ENCODE data around the gene MYLK2. TPM values are rescaled to one million over a fixed set of nuclear protein-coding genes. Genes with fewer than 3 reads are reported as not detected.
A peak's percentile ranks its signal among the peaks of the same experiment; 100 is the strongest.

Gene MYLK2
- total and polyA plus RNA-seq, 12 donors: 0.06 to 2.1 (median 0.24) TPM; not detected in 2

DNA sequence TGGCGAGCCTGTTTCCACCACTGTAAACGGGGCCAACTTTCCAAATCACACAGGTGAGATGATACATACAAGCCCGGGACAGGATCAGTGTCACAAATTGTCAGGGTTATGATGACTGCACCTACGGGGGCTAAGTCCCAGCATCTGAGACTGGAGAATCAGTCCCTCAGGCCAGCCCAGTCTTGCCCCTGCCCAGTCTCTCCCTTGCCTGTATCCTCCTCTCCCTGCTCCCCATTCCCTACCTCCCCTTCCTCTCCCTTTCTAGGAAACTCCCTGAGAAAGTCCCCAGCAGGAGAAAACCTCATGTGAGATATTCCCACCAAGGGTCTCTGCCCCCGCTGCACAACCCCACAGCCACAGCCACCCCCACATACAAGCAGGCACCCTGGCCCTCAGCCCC lies 24.7 kb downstream of the MYLK2 start:
- Histone ChIP-seq H3K27ac (peak overlapping the region; percentile 10 to 91 (median 78)), H3K4me3 (peak overlapping the region in 9 of 10 donors; percentile 31 to 63 (median 51)), H3K27me3 (peaks cover 0 to 10% (median 5%) of the 10 kb centered on the region in 7 donors), H3K4me1 (peaks cover 4 to 65% (median 27%) of the 10 kb centered on the region in 9 donors), H3K9me3 (no peaks in the 10 kb centered on the region), H3K36me3 (no peaks in the 10 kb centered on the region)
- ATAC-seq (no peak), DNase-seq (no peak)
- 79 to 87% methylated on average over 5 of the region's 5 CpGs for WGBS, 2 donors
- TF ChIP-seq, protein P1, sequence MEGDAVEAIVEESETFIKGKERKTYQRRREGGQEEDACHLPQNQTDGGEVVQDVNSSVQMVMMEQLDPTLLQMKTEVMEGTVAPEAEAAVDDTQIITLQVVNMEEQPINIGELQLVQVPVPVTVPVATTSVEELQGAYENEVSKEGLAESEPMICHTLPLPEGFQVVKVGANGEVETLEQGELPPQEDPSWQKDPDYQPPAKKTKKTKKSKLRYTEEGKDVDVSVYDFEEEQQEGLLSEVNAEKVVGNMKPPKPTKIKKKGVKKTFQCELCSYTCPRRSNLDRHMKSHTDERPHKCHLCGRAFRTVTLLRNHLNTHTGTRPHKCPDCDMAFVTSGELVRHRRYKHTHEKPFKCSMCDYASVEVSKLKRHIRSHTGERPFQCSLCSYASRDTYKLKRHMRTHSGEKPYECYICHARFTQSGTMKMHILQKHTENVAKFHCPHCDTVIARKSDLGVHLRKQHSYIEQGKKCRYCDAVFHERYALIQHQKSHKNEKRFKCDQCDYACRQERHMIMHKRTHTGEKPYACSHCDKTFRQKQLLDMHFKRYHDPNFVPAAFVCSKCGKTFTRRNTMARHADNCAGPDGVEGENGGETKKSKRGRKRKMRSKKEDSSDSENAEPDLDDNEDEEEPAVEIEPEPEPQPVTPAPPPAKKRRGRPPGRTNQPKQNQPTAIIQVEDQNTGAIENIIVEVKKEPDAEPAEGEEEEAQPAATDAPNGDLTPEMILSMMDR (IDR thresholded peaks at IDR 0.05): no peak
- intact Hi-C loops (cut with DNase I): loop anchor here in 1 of 10 donors (10.0 kb wide), 1 partner anchor 241 kb away; no protein-coding TSS in a partner anchor

DNA sequence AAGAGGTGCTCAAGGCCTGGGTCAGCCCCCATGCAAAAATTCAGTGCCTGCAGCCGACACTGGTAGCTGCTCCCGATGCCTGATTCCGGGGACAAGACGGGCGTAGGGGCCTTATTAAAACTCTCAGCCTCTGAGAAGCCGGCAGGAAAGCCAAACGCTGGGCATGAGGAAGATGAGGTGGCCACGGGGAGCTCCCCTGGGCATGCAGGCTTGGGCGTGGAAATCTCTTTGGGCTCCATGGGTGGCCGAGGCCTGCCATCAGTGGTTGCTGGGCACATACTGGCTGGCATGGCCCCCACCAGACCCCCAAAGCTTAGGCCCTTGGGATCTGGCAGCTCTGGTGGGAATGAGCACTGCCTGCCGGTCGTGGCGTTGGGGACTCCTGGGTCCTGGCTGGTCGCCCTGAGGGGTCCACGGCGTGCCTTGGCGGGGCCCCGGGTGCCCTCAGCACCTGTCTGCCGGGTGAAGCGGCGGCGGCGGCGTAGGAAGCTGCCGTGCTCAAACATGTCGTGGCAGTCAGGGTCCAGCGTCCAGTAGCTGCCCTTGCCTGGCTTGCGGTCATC lies 25.7 kb downstream of the MYLK2 start:
- no peaks in the 10 kb centered on the region for H3K36me3 ChIP-seq
- TF ChIP-seq, protein P1 (IDR thresholded peaks at IDR 0.05): no peak
- no peaks in the 10 kb centered on the region for H3K9me3 ChIP-seq
- DNase-seq (no peak), ATAC-seq (no peak)
- 85 to 86% methylated on average over 28 of the region's 28 CpGs for WGBS, 2 donors
- H3K4me1 ChIP-seq: peaks cover 4 to 56% (median 27%) of the 10 kb centered on the region in 9 donors
- H3K27me3 ChIP-seq: peaks cover 0 to 19% (median 14%) of the 10 kb centered on the region in 7 donors
- peak overlapping the region; percentile 27 to 91 (median 78) for H3K27ac ChIP-seq
- intact Hi-C loops (cut with DNase I): loop anchor here in 1 of 10 donors (10.0 kb wide), 1 partner anchor 240 kb away; no protein-coding TSS in a partner anchor
- peak overlapping the region; percentile 18 to 63 (median 48) for H3K4me3 ChIP-seq

DNA sequence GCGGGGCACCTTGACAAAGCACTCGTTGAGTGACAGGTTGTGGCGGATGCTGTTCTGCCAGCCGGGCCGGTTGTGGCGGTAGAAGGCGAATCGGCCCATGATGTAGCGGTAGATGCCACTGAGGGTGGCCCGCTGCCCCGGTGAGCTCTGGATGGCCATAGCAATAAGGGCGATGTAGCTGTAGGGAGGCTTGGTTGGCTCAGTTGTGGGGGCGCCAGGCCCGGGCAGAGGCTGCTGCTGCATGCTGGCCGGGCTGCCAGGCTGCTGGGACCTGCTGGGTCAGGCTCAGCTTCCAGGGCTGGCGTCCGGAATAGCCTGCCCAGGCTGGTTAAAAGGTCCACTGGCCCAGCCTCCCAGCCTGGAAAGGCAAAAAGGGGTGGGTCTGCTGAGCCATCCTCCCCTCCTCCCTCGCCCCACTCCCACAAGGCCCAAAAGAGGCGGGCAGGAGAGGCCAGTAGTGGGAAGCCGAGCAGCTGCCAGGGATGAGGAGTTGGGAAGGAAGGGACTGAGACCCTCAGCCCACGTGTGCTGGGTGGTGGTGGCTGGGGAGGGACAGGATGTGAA lies 26.2 kb downstream of the MYLK2 start, which contains the start of gene FOXS1:
Gene FOXS1 (minus strand): TSS at position 305 of the 564 bp plus-strand sequence. CDS start 62 bp downstream, at position 243.
- ATAC-seq: peak; percentile 47 to 81 (median 72)
- intact Hi-C loops (cut with DNase I): loop anchor here in 1 of 10 donors (10.0 kb wide), 1 partner anchor 239 kb away; no protein-coding TSS in a partner anchor
- H3K9me3 ChIP-seq: no peaks in the 10 kb centered on the region
- H3K27ac ChIP-seq: peak within 1 kb of the TSS; percentile 27 to 91 (median 78)
- H3K27me3 ChIP-seq: peaks cover 0 to 25% (median 19%) of the 10 kb centered on the region in 7 donors
- H3K4me1 ChIP-seq: peaks cover 4 to 51% (median 27%) of the 10 kb centered on the region in 9 donors
- WGBS, 2 donors: 60 to 61% methylated on average over 21 of the region's 21 CpGs
- H3K4me3 ChIP-seq: peak within 1 kb of the TSS; percentile 18 to 63 (median 48)
- peak; percentile 64 to 80 for DNase-seq
- H3K36me3 ChIP-seq: no peaks in the 10 kb centered on the region
- TF ChIP-seq, protein P1 (IDR thresholded peaks at IDR 0.05): no peak

DNA sequence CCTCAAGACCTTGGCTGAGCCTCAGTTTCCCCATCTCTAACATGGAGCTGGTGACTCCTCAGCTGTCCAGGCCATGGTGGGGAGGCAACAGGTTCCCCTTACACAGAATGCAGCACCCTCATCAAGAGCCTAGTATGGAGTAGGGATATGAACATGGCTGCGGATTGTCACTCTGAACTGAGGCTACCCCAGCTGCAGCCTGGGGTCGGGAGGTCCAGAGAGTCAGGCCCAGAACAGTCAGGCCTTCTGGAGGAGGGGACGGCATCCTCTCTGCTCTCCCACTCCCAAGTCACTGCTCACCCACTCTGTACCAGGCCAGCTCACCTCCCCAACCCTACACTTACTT lies 27.6 kb downstream of the MYLK2 start:
- intact Hi-C loops (cut with DNase I): loop anchor here in 4 of 10 donors (1.0 to 10.0 kb wide), 3 partner anchors 23 to 238 kb away; no protein-coding TSS in a partner anchor
- DNase-seq: no peak
- H3K4me1 ChIP-seq: peaks cover 4 to 37% (median 17%) of the 10 kb centered on the region in 9 donors
- H3K4me3 ChIP-seq: no peak overlapping the region
- H3K36me3 ChIP-seq: no peaks in the 10 kb centered on the region
- H3K9me3 ChIP-seq: no peaks in the 10 kb centered on the region
- no peak for ATAC-seq
- 51 to 76% methylated on average over 3 of the region's 3 CpGs for WGBS, 2 donors
- no peak overlapping the region for H3K27ac ChIP-seq
- peaks cover 0 to 39% (median 33%) of the 10 kb centered on the region in 7 donors for H3K27me3 ChIP-seq
- TF ChIP-seq, protein P1 (IDR thresholded peaks at IDR 0.05): no peak

Data from heart right ventricle (tissue), 16 donors.